Thoracic aorta (tissue), 2 donors: ENCODE data around the gene KRT78. TPM values are rescaled to one million over a fixed set of nuclear protein-coding genes. Genes with fewer than 3 reads are reported as not detected.

ENCODE experiments used
- ATAC-seq: fragments of 150-250 bp; one replicate; pipeline ENCODE4 v1.8.0; 2017; ENCODE audit warnings: low read depth; ENCODE audit not compliant: insufficient number of reproducible peaks, low FRiP score
- DNase-seq: peaks from one replicate; pipeline ENCODE4 v3.0.0-alpha.2; 2020; ENCODE audit warnings: low spot score
- H3K27ac ChIP-seq, 2 donors: fragments of 200-600 bp; sonication (generic); 1 replicate in 1 of 2; 2 replicates in 1 of 2; pipeline ENCODE4 v1.5.1; 2016; ENCODE audit warnings: mild to moderate bottlenecking in 2 of 2, moderate library complexity in 2 of 2
- H3K27me3 ChIP-seq: fragments of 200-600 bp; sonication (generic); replicated peaks from 2 replicates; pipeline ENCODE4 v1.6.0; 2016; ENCODE audit warnings: mild to moderate bottlenecking; ENCODE audit not compliant: insufficient read depth
- H3K36me3 ChIP-seq: fragments of 200-600 bp; sonication (generic); one replicate; pipeline ENCODE4 v1.5.1; 2016
- H3K4me1 ChIP-seq, 2 donors: fragments of 200-600 bp; sonication (generic); 1 replicate in 1 of 2; 2 replicates in 1 of 2; pipeline versions ENCODE4 v1.5.1 to v1.6.0; 2016; ENCODE audit warnings: low read depth in 2 of 2, mild to moderate bottlenecking in 1 of 2; ENCODE audit not compliant: control insufficient read depth in 1 of 2
- H3K4me3 ChIP-seq: fragments of 200-600 bp; sonication (generic); 2 replicates; pipeline ENCODE4 v1.5.1; 2016; ENCODE audit warnings: mild to moderate bottlenecking
- H3K9me3 ChIP-seq: fragments of 200-600 bp; sonication (generic); 2 replicates; pipeline ENCODE4 v1.5.1; 2016
- total RNA-seq, 2 donors: library from RNA; depleted of rRNA; stranded (reverse); fragments of >200 nt; gene quantifications; one replicate each; pipeline versions ENCODE4 v1.1.0 to v1.2.3, GENCODE V29; 2016
- TF ChIP-seq, protein P1 (sequence below): fragments of 200-600 bp; sonication (generic); IDR thresholded peaks from one replicate; pipeline ENCODE4 v1.5.1; 2019; ENCODE audit warnings: antibody characterized with exemption

Gene KRT78
- total RNA-seq, 2 donors from 2014 or later = not detected

DNA sequence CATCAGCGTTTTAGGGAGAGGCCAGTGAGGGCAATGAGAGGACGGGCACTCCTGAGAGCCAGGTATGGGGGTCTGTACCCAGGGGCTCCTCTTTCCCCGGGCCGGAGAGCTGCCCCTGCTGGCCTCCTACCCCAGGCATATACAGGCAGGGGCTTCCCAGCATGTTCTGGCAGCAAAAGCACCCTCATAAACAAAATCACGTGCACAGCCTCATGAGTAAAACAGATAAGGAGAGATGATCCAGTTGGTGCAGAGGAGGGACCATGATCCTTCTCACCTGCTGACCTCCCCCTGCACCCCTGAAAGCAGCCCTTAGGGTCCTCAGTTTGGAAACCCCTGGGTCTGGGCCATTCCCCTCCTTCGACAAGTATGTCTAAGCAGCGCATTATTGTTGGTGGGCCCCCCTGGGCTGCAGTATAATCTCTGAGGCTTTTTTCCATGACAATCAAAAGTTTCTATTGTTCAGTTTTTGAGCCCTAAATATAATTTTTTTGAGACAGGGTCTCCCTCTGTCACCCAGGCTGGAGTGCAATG lies 29.8 kb downstream of the KRT78 start:
- H3K9me3 ChIP-seq = no peaks in the 10 kb centered on the region

DNA sequence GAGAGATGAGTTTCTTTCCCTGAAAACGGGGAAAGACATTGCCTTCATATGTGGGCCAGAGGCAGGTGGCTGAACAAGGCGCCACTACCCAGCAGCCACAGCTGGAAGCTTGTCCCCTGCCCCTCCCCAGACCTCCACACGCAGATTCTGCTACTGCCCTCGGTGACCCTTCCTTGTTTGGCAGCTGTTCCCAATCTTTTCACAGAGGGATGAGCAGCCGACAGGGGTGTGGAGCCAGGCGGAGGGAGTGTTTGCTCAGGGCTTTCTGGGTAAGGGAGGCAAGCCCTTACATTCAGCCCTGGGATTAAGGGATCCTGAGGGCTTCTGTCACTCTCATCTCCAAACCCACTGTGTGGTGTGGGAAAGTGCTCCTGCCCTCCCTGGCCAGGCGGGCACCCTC lies 30.4 kb downstream of the KRT78 start:
- no peak overlapping the region for H3K4me3 ChIP-seq
- no peak overlapping the region for H3K27ac ChIP-seq
- no peaks in the 10 kb centered on the region for H3K27me3 ChIP-seq
- ATAC-seq = no peak
- DNase-seq = no peak
- TF ChIP-seq, protein P1, sequence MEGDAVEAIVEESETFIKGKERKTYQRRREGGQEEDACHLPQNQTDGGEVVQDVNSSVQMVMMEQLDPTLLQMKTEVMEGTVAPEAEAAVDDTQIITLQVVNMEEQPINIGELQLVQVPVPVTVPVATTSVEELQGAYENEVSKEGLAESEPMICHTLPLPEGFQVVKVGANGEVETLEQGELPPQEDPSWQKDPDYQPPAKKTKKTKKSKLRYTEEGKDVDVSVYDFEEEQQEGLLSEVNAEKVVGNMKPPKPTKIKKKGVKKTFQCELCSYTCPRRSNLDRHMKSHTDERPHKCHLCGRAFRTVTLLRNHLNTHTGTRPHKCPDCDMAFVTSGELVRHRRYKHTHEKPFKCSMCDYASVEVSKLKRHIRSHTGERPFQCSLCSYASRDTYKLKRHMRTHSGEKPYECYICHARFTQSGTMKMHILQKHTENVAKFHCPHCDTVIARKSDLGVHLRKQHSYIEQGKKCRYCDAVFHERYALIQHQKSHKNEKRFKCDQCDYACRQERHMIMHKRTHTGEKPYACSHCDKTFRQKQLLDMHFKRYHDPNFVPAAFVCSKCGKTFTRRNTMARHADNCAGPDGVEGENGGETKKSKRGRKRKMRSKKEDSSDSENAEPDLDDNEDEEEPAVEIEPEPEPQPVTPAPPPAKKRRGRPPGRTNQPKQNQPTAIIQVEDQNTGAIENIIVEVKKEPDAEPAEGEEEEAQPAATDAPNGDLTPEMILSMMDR = no peak
- peaks cover 3 to 4% of the 10 kb centered on the region in 2 donors for H3K4me1 ChIP-seq
- H3K9me3 ChIP-seq = no peaks in the 10 kb centered on the region
- no peaks in the 10 kb centered on the region for H3K36me3 ChIP-seq

More for the DNA sequence above, 29.8 kb downstream of the KRT78 start:
- peaks cover 3 to 4% of the 10 kb centered on the region in 2 donors for H3K4me1 ChIP-seq
- TF ChIP-seq, protein P1 = no peak
- no peak for ATAC-seq
- DNase-seq = no peak
- H3K27ac ChIP-seq = no peak overlapping the region
- no peak overlapping the region for H3K4me3 ChIP-seq
- H3K36me3 ChIP-seq = no peaks in the 10 kb centered on the region
- no peaks in the 10 kb centered on the region for H3K27me3 ChIP-seq

DNA sequence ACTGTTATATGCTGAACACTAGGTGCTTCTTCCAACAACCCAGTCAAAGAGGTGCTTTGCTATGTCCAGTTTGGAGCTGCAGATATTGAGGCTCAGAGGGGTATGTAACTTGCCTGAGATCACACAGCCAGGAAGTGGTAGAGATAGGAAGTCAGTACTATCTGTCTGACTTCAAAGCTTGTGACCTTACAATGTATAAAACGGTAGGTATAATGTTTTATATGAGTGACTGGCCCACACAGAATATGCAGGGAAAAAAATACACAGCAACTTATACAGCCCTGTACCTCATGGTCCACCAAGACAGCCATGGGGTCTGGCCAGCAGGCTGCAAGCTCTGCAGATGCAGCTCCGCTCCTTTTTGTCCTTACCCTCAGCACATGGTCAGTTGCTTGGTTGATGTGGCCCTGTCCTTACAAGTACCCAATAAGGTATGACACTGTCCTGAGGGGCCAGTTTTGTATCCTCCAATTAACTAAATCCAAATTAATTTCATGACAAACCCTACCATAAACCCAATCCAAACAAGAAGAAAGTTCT lies 31.0 kb downstream of the KRT78 start:
- no peak for DNase-seq
- Histone ChIP-seq H3K27me3 (no peaks in the 10 kb centered on the region), H3K9me3 (no peaks in the 10 kb centered on the region), H3K4me1 (peaks cover 3 to 4% of the 10 kb centered on the region in 2 donors), H3K36me3 (no peaks in the 10 kb centered on the region), H3K27ac (no peak overlapping the region), H3K4me3 (no peak overlapping the region)
- TF ChIP-seq, protein P1 = no peak
- ATAC-seq = no peak

DNA sequence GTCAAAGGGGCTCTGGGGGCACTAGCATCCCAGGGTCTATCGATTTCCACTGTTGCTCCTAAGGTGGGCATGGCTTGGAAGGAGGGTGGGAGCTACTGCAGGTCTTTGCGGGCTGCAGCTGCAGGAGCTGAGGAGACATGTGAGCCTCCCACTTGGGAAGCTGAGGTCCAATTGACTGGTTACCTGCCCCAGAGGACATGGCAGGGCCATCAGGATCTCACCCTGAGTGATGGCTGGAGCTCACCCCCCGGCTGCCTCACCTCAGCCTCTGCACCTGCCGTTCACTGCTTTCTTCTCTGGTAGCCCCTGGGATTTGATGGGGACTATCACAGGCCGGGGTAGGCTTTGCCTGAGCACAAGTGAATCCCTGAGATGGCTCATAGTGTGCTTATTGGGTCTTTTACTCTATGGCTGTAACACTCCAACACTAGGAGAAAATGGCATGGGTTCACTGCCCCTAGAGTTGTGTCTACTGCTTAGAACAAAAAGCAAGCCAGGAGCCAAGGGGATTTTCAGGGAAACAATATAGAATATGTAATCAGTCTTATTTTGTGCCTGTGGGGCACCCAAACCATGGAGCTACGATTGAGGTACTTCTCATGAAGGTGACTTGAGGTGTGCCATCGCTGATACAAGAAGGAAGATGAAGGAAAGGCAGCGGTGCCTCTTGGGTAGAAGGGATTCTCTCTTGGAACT lies 31.6 kb downstream of the KRT78 start:
- TF ChIP-seq, protein P1 = no peak
- ATAC-seq = no peak
- H3K27ac ChIP-seq = no peak overlapping the region

DNA sequence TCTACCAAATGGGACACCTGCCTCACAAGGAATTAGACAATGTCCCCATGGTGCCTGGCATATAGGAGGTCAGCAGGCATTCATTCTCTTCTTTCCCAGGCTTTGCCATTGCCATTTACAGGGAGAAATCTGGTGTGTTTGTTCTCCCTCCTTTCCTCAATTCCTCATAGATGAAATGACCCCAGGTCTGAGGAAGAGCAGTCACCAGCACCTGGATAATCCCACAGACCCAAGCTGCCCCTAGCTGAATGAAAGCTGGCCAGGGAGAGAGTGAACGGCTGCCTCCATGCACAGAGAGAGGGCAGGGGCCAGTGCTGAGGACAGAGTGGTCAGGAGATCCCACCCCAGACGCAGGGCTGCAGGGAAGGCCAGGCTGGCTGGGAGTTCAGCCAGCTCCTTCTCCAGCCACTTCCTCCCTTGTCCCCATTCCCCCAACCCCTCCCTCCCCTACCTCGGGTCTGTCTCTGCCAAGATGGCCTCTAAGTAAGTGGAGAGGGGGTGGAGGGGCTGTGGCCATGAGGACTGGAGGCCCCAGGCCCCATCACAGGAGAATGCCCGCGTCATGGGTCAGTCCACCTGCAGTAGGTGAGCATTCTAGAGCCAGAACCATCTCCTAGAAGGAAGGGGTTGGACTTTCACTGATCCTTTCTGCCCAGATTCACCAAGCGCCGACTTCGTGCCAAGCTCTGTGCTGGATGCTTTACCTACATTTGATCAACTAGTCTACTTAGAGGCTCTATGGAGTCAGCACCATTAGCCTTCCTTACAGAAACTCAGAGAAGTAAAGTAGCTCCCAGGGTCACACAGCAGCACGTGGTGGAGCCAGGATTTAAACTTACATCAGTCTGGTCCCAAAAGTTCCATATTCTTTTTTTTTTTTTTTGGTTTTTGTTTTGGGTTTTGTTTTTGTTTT lies 32.9 kb downstream of the KRT78 start:
- no peak for DNase-seq

More for the DNA sequence above, 31.6 kb downstream of the KRT78 start:
- Histone ChIP-seq H3K27me3 (no peaks in the 10 kb centered on the region), H3K4me1 (no peaks in the 10 kb centered on the region), H3K9me3 (no peaks in the 10 kb centered on the region), H3K36me3 (no peaks in the 10 kb centered on the region), H3K4me3 (no peak overlapping the region)
- DNase-seq = no peak

More for the DNA sequence above, 32.9 kb downstream of the KRT78 start:
- TF ChIP-seq, protein P1 = no peak
- H3K4me3 ChIP-seq = no peak overlapping the region
- no peaks in the 10 kb centered on the region for H3K9me3 ChIP-seq
- no peaks in the 10 kb centered on the region for H3K4me1 ChIP-seq
- H3K36me3 ChIP-seq = no peaks in the 10 kb centered on the region
- ATAC-seq = no peak
- H3K27ac ChIP-seq = no peak overlapping the region
- no peaks in the 10 kb centered on the region for H3K27me3 ChIP-seq
